Right lobe of liver (tissue), 6 donors: ENCODE measurements around the gene SLCO4A1. TPM values are rescaled to one million over a fixed set of nuclear protein-coding genes. Genes with fewer than 3 reads are reported as not detected.

Experiments
- ATAC-seq, 4 donors: fragments of 200-7000 bp; cut with Tn5 transposase; one replicate each; pipeline ENCODE4 v1.9.1; 2020; ENCODE audit warnings: mild to moderate bottlenecking in 4 of 4, moderate library complexity in 4 of 4
- DNase-seq, 3 donors: peaks; one replicate each; pipeline ENCODE4 v3.0.0-alpha.2; 2020
- H3K27ac ChIP-seq, 3 donors: fragments of 200-600 bp; one replicate each; pipeline ENCODE4 v1.8.0; 2022
- H3K27me3 ChIP-seq, 2 donors: fragments of 200-600 bp; one replicate each; pipeline ENCODE4 v1.8.0; 2022
- H3K36me3 ChIP-seq, 4 donors: fragments of 200-600 bp; sonication (generic) in 1 of 4; one replicate each; pipeline versions ENCODE4 v1.5.1 to v1.8.0; 2017 to 2022; ENCODE audit warnings: control low read depth in 1 of 4
- H3K4me1 ChIP-seq, 4 donors: fragments of 200-600 bp; sonication (generic) in 1 of 4; one replicate each; pipeline versions ENCODE4 v1.5.1 to v1.8.0; 2017 to 2022; ENCODE audit warnings: control low read depth in 1 of 4
- H3K4me3 ChIP-seq, 3 donors: fragments of 200-600 bp; one replicate each; pipeline ENCODE4 v1.8.0; 2022
- H3K9me3 ChIP-seq, 4 donors: fragments of 200-600 bp; sonication (generic) in 1 of 4; one replicate each; pipeline versions ENCODE4 v1.5.1 to v1.8.0; 2017 to 2022; ENCODE audit warnings: control low read depth in 1 of 4
- CTCF ChIP-seq, 4 donors: fragments of 200-600 bp in 3 of 4; fragments of 450-650 bp in 1 of 4; IDR thresholded peaks; one replicate each; pipeline versions ENCODE4 v1.5.1 to v1.8.0; 2016 to 2022; ENCODE audit warnings: antibody characterized with exemption in 4 of 4, mild to moderate bottlenecking in 2 of 4
- POLR2A ChIP-seq: fragments of 450-650 bp; IDR thresholded peaks from one replicate; pipeline ENCODE4 v1.6.1; 2017; ENCODE audit warnings: antibody characterized with exemption, mild to moderate bottlenecking
- WGBS: methylation state at CpG from one replicate; pipeline ENCODE4 v1.1.6; 2018; ENCODE audit warnings: low coverage, low lambda C conversion rate; ENCODE audit not compliant: insufficient coverage; ENCODE audit errors: missing lambda C conversion rate; 5-methylcytosine and 5-hydroxymethylcytosine counted together
- intact Hi-C, 2 donors: fragments of 100-400 bp; cut with DNase I; formaldehyde crosslinking; loops; one replicate each; pipeline versions ENCODE4 v1.11.2 to v1.14.1; 2022
- total RNA-seq, 6 experiments: library from RNA; depleted of rRNA in 2 of 6; stranded (reverse); fragments of >200 nt in 2 of 6; fragmentation: NEBNext Ultra II Directional in 3 of 6; extraction: Animal tissue kit (Norgen Biotek cat#: 25700) in 3 of 6; gene quantifications; one replicate each; pipeline versions ENCODE4 v1.1.0 to v1.2.4, GENCODE V29; 2016 to 2023
- donor health status: DM: no; HTN: yes; CAD: no.
- donor health status: DM: no; HTN: no; CAD: no.
- donor health status: DM: no; HTN: no; CAD: no.
- donor health status: DM: no; HTN: yes; CAD: no.
- donor health status: DM: no; HTN: yes; CAD: no.

SLCO4A1 gene
- total RNA-seq, 6 experiments from 2014 or later = 0.93 to 8.8 (median 4.3) TPM

DNA sequence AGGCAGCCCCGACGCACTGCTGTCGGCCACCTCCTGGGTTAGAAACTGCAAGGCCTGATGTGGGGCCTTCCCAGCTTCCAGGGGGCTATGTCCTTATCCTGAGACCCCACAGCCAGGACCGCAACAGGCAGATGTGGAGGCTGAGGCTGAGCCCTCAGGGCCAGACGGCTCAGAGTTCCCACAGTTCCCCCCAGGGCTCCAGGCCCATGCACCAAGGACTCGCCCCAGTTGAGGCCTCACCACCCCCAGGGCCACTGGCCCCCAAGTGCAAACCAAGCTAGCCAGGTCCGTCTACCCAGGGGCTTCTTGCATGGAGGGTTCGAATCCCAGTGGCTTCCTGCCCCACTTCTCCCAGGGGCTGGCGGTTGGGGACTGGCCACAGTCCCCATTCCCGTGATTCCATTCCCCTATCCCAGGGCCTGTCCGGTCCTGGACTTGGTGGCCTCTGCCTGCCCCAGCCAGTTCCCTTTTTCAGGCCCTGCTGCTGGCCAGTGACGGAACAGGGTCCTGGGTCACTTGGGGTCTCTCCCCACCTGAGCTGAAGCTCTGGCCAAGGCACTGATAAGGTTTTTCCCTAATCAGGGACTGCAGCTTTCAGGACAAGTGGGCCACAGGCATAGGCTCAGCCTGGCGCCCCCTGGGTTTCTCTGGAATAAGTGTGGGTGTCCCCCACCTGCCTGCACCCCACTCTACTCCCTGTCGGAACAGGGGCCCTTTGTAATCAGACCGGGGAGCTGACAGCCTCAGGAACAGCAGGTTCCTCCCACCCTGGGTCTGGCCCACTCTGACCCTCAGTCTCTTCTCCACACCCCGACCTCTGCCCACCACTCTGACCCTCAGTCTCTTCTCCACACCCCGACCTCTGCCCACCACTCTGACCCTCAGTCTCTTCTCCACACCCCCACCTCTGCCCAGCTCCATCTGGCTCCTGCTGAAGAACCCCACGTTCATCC, 22.0 kb downstream of the SLCO4A1 start:
- no peaks in the 10 kb centered on the region for H3K4me1 ChIP-seq
- no peak overlapping the region for H3K4me3 ChIP-seq
- WGBS = 79% methylated on average over 8 of the region's 18 CpGs
- no peak overlapping the region for H3K27ac ChIP-seq
- H3K36me3 ChIP-seq = no peaks in the 10 kb centered on the region
- intact Hi-C loops = no loop called here
- H3K27me3 ChIP-seq = no peaks in the 10 kb centered on the region
- no peaks in the 10 kb centered on the region for H3K9me3 ChIP-seq
- no peak for ATAC-seq
- TF ChIP-seq CTCF (IDR thresholded peaks at IDR 0.05) (no peak), POLR2A (no peak)
- DNase-seq = no peak

- no peak for DNase-seq
- no peaks in the 10 kb centered on the region for H3K4me1 ChIP-seq
- no CpG with 5 or more reads among the region's 12 CpGs for WGBS
- intact Hi-C loops = no loop called here
- no peak overlapping the region for H3K27ac ChIP-seq
- H3K27me3 ChIP-seq = no peaks in the 10 kb centered on the region
- no peak overlapping the region for H3K4me3 ChIP-seq
- no peaks in the 10 kb centered on the region for H3K9me3 ChIP-seq
- no peak for ATAC-seq
- H3K36me3 ChIP-seq = no peaks in the 10 kb centered on the region
- TF ChIP-seq POLR2A = no peak
- TF ChIP-seq CTCF (IDR thresholded peaks at IDR 0.05) = no peak
Observed at GRCh38 chr20:62665153-62665754, 23.0 kb downstream of the SLCO4A1 start.

DNA sequence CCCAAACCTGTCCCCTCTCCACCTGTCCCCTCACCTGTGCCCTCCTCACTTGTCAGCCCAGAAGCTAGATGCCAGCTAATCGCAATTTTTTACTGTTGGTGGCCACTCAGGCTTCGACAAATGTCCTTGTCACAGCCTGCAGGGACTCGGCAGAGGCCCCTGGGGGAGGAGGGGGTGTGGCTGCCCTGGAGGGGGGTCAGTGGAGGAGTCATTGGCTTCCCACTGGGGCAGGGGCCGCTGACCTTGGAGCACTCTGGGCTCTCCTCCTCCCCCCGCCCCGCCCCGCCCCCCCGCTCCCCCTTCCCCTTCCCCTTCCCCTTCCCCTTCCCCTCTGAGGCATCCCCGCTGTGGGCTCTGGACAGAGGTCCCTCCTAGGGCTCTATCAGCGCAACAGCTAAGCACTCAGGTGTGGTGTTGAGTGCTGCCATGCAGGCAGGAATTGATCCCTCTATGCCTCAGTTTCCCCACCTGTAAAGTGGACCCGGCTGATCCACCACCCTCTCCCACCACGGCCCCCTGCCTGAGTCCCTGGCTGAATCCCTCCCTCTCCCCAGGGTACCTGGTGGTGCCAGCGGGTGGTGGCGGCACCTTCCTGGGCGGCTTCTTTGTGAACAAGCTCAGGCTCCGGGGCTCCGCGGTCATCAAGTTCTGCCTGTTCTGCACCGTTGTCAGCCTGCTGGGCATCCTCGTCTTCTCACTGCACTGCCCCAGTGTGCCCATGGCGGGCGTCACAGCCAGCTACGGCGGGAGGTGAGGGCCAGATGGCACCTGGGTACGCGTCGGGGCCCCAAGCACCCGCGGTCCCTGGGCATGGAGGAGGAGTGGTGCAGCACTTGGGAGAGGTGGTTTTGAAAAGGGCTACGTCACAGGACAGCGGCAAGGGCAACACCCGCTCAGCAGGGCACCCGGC, 23.8 kb downstream of the SLCO4A1 start:
- no peaks in the 10 kb centered on the region for H3K4me1 ChIP-seq
- no peak for DNase-seq
- H3K9me3 ChIP-seq = no peaks in the 10 kb centered on the region
- H3K27ac ChIP-seq = no peak overlapping the region
- WGBS = 52% methylated on average over 7 of the region's 33 CpGs
- TF ChIP-seq CTCF (IDR thresholded peaks at IDR 0.05) (no peak), POLR2A (no peak)
- no peaks in the 10 kb centered on the region for H3K27me3 ChIP-seq
- H3K4me3 ChIP-seq = no peak overlapping the region
- H3K36me3 ChIP-seq = no peaks in the 10 kb centered on the region
- ATAC-seq = no peak
- intact Hi-C loops = no loop called here

- DNase-seq (peak in 2 of 3 donors; percentile 70), ATAC-seq (peak; percentile 46 to 68 (median 58))
- WGBS = 25% methylated on average over 5 of the region's 27 CpGs
- no peaks in the 10 kb centered on the region for H3K4me1 ChIP-seq
- H3K9me3 ChIP-seq = no peaks in the 10 kb centered on the region
- H3K27me3 ChIP-seq = no peaks in the 10 kb centered on the region
- no peak for TF ChIP-seq CTCF (IDR thresholded peaks at IDR 0.05)
- TF ChIP-seq POLR2A = no peak
- no peaks in the 10 kb centered on the region for H3K36me3 ChIP-seq
- intact Hi-C loops = no loop called here
- H3K27ac ChIP-seq = no peak overlapping the region
- no peak overlapping the region for H3K4me3 ChIP-seq
Observed at GRCh38 chr20:62666736-62667529, 24.6 kb downstream of the SLCO4A1 start.
